ENCODE data around the gene CNOT6.

DNA sequence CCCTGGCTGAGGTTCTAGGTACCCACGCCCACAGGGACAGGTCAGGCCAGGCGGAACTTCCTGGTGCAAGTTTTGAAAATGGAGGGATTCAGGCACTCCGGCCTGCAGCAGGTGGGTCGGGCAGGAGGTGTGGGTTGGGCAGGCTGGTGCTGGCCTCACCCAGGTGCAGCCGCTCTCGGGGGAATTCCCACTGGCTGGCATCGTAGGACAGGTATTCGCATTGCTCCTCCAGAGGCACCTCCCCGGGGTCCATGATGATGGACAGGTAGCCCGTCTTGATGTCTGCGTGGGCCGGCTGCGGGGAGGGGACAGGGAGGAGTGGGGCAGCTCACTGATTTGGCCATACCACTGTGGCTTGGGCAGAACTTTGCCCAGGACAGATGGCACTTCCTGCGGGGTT is 125.8 kb downstream of the CNOT6 start:
- TF ChIP-seq, protein P1, sequence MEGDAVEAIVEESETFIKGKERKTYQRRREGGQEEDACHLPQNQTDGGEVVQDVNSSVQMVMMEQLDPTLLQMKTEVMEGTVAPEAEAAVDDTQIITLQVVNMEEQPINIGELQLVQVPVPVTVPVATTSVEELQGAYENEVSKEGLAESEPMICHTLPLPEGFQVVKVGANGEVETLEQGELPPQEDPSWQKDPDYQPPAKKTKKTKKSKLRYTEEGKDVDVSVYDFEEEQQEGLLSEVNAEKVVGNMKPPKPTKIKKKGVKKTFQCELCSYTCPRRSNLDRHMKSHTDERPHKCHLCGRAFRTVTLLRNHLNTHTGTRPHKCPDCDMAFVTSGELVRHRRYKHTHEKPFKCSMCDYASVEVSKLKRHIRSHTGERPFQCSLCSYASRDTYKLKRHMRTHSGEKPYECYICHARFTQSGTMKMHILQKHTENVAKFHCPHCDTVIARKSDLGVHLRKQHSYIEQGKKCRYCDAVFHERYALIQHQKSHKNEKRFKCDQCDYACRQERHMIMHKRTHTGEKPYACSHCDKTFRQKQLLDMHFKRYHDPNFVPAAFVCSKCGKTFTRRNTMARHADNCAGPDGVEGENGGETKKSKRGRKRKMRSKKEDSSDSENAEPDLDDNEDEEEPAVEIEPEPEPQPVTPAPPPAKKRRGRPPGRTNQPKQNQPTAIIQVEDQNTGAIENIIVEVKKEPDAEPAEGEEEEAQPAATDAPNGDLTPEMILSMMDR (IDR thresholded peaks at IDR 0.05), result no peak
- no peak for TF ChIP-seq POLR2AphosphoS5 (IDR thresholded peaks at IDR 0.05)
- TF ChIP-seq POLR2A (IDR thresholded peaks at IDR 0.05), result no peak
